Tibial nerve (tissue), 3 donors: Measurements from ENCODE around the gene EPB41L4B.

Experiments used
- CTCF ChIP-seq, 5 experiments: fragments of 200-600 bp in 3 of 5; fragments of 450-650 bp in 2 of 5; sonication (generic) in 3 of 5; IDR thresholded peaks; one replicate each; pipeline ENCODE4 v1.5.1; 2016 to 2019; ENCODE audit warnings: antibody characterized with exemption in 5 of 5, mild to moderate bottlenecking in 3 of 5, moderate library complexity in 2 of 5
- POLR2A ChIP-seq, 2 donors: fragments of 450-650 bp; IDR thresholded peaks; one replicate each; pipeline ENCODE4 v1.6.1; 2017; ENCODE audit warnings: antibody characterized with exemption in 2 of 2, mild to moderate bottlenecking in 2 of 2, moderate library complexity in 2 of 2

GRCh38 chr9:109181284-109181683 lies 139.6 kb downstream of the EPB41L4B start:
- TF ChIP-seq CTCF (IDR thresholded peaks at IDR 0.05), result no peak
- no peak for TF ChIP-seq POLR2A (IDR thresholded peaks at IDR 0.05)
